Endothelial cell of umbilical vein (primary cell): Measurements from ENCODE around the gene SLC49A3. TPM values are rescaled to one million over a fixed set of nuclear protein-coding genes. Genes with fewer than 3 reads are reported as not detected.

Experiments
- BruUV-seq: library from RNA; stranded (reverse); fragments of 400-500 nt; replicated peaks from 2 replicates; lab custom pipeline; 2021; lab: Mats Ljungman, UMichigan
- CTCF ChIA-PET: fragments of 300-600, 350-600 bp; sonication (Branson Sonifier 250); formaldehyde crosslinking; loops from one replicate; lab custom pipeline; 2021; ENCODE audit warnings: antibody characterized with exemption, inconsistent platforms; lab: Charles Lee
- POLR2A ChIA-PET: fragments of 300-600, 350-600 bp; sonication (Branson Sonifier 250); formaldehyde crosslinking; loops from one replicate; lab custom pipeline; 2021; ENCODE audit warnings: antibody characterized with exemption, inconsistent platforms; lab: Charles Lee
- DNase-seq: peaks from one replicate; pipeline ENCODE4 v3.0.0-alpha.2; 2011; ENCODE audit warnings: low read depth, low spot score
- FAIRE-seq: peaks from 2 replicates; lab custom pipeline; 2011; peaks lifted over from hg19 to GRCh38; lab: Jason Lieb, UNC
- H2AFZ ChIP-seq: 2 replicates; pipeline ENCODE4 v1.6.0; 2012; ENCODE audit warnings: low read depth, low read length, control low read depth, inconsistent platforms
- H3K27ac ChIP-seq: 2 replicates; pipeline ENCODE4 v1.5.1; 2011; ENCODE audit warnings: low read depth, mild to moderate bottlenecking, control low read depth, low read length, moderate library complexity; ENCODE audit not compliant: insufficient read depth
- H3K27me3 ChIP-seq, 2 experiments: 2 replicates each; pipeline versions ENCODE4 v1.6.0 to v1.6.1; 2011; ENCODE audit warnings: low read length in 2 of 2, mixed read lengths in 1 of 2; ENCODE audit not compliant: control insufficient read depth in 2 of 2, insufficient read depth in 2 of 2
- H3K36me3 ChIP-seq, 2 experiments: 2 replicates in 1 of 2; 3 replicates in 1 of 2; pipeline ENCODE4 v1.5.1; 2011; ENCODE audit warnings: low read length in 2 of 2, mild to moderate bottlenecking in 1 of 2, moderate library complexity in 1 of 2; ENCODE audit not compliant: control insufficient read depth in 2 of 2, insufficient read depth in 2 of 2; ENCODE audit errors: extremely low read depth in 1 of 2
- H3K4me1 ChIP-seq: 3 replicates; pipeline ENCODE4 v1.5.1; 2011; ENCODE audit warnings: mild to moderate bottlenecking, low read length; ENCODE audit not compliant: control insufficient read depth, insufficient read depth; ENCODE audit errors: extremely low read depth
- H3K4me2 ChIP-seq: 2 replicates; pipeline ENCODE4 v1.6.1; 2011; ENCODE audit warnings: low read length, control low read depth, mixed read lengths; ENCODE audit not compliant: insufficient read depth
- H3K4me3 ChIP-seq, 3 experiments: fragments of 200-600 bp in 1 of 3; sonication (generic), shearing (Covaris generic) in 1 of 3; replicated peaks in 1 of 3; 2 replicates each; pipeline ENCODE4 v1.5.1; 2011 to 2016; ENCODE audit warnings: control low read depth in 3 of 3, low read length in 3 of 3, mild to moderate bottlenecking in 2 of 3, inconsistent platforms in 1 of 3, low read depth in 1 of 3, moderate library complexity in 1 of 3; ENCODE audit not compliant: insufficient read depth in 1 of 3
- H3K79me2 ChIP-seq: 2 replicates; pipeline ENCODE4 v1.6.0; 2012; ENCODE audit warnings: low read length, inconsistent platforms; ENCODE audit not compliant: control insufficient read depth, insufficient read depth
- H3K9ac ChIP-seq: replicated peaks from 2 replicates; pipeline ENCODE3; 2011; ENCODE audit warnings: low read length, control low read depth; ENCODE audit not compliant: insufficient read depth; ENCODE audit errors: extremely low read depth
- H3K9me1 ChIP-seq: replicated peaks from 3 replicates; pipeline ENCODE4 v1.6.0; 2011; ENCODE audit warnings: mild to moderate bottlenecking, low read length; ENCODE audit not compliant: control insufficient read depth, insufficient read depth; ENCODE audit errors: extremely low read depth
- H3K9me3 ChIP-seq: replicated peaks from 2 replicates; pipeline ENCODE4 v1.5.1; 2012; ENCODE audit warnings: low read length, inconsistent platforms; ENCODE audit not compliant: control insufficient read depth, insufficient read depth
- H4K20me1 ChIP-seq: replicated peaks from 2 replicates; pipeline ENCODE3; 2011; ENCODE audit warnings: mild to moderate bottlenecking, low read length; ENCODE audit not compliant: control insufficient read depth, insufficient read depth; ENCODE audit errors: extremely low read depth
- CTCF ChIP-seq, 2 donors: IDR thresholded peaks; 1 replicate in 1 of 2; 2 replicates in 1 of 2; pipeline ENCODE4 v1.5.1; 2011; ENCODE audit warnings: low read length in 2 of 2, mild to moderate bottlenecking in 2 of 2, moderate library complexity in 2 of 2, control low read depth in 1 of 2, inconsistent platforms in 1 of 2, low read depth in 1 of 2; ENCODE audit not compliant: insufficient read depth in 1 of 2; ENCODE audit errors: extremely low read depth in 1 of 2
- EZH2 ChIP-seq: IDR thresholded peaks from 2 replicates; pipeline ENCODE4 v1.6.1; 2012; ENCODE audit warnings: borderline replicate concordance, low read depth, mild to moderate bottlenecking, moderate library complexity, low read length, inconsistent platforms; ENCODE audit not compliant: severe bottlenecking
- FOS ChIP-seq: IDR thresholded peaks from 2 replicates; pipeline ENCODE4 v1.6.1; 2011; ENCODE audit warnings: mild to moderate bottlenecking, low read length, moderate library complexity, borderline replicate concordance; ENCODE audit not compliant: insufficient read depth
- GATA2 ChIP-seq: IDR thresholded peaks from 2 replicates; pipeline ENCODE4 v1.7.0; 2011; ENCODE audit warnings: low read depth, mild to moderate bottlenecking, moderate library complexity, mixed read lengths, low read length; ENCODE audit not compliant: insufficient read length, insufficient read depth
- JUN ChIP-seq: IDR thresholded peaks from 2 replicates; pipeline ENCODE4 v1.6.1; 2011; ENCODE audit warnings: borderline replicate concordance, low read depth; ENCODE audit not compliant: insufficient read length, insufficient read depth
- MAX ChIP-seq: IDR thresholded peaks from 2 replicates; pipeline ENCODE4 v1.6.1; 2011; ENCODE audit not compliant: insufficient read depth, insufficient read length
- MYC ChIP-seq: IDR thresholded peaks from one replicate; pipeline ENCODE4 v1.6.1; 2011; ENCODE audit warnings: mild to moderate bottlenecking, low read depth, low read length
- POLR2A ChIP-seq: IDR thresholded peaks from 2 replicates; pipeline ENCODE4 v1.6.1; 2012; ENCODE audit warnings: low read depth, mild to moderate bottlenecking, control low read depth, low read length
- POLR2AphosphoS5 ChIP-seq: IDR thresholded peaks from 2 replicates; pipeline ENCODE4 v1.6.1; 2012; ENCODE audit warnings: low read depth, mild to moderate bottlenecking, control low read depth, low read length, moderate library complexity; ENCODE audit not compliant: insufficient read depth
- dilution Hi-C: fragments of 300-500 bp; cut with MboI; formaldehyde crosslinking; loops from one replicate; pipeline ENCODE4 v1.15.0; 2019; ENCODE audit warnings: low sequenced_read_pairs; ENCODE audit not compliant: extremely low pct_ligation_motif_present
- intact Hi-C: fragments of 100-400 bp; cut with micrococcal nuclease; formaldehyde crosslinking; loops from one replicate; pipeline ENCODE4 v1.10.0; 2022
- polyA plus RNA-seq, 4 experiments: library from polyadenylated mRNA; depleted of rRNA in 3 of 4; stranded (reverse) in 3 of 4; unstranded in 1 of 4; fragments of >200 nt; gene quantifications; 2 replicates each; pipeline versions ENCODE4 v1.2.1 to v1.2.3, GENCODE V29; 2011 to 2012; ENCODE audit warnings: missing spikeins in 1 of 4
- total RNA-seq: library from RNA; stranded (reverse); gene quantifications from 2 replicates; pipeline ENCODE4 v1.2.3, GENCODE V29; 2021

Gene SLC49A3
- total and polyA plus RNA-seq, 2 donors (not counting 3 experiments of a cell fraction or from before 2014, with no cell fraction given): 4.2 to 11.5 TPM

DNA sequence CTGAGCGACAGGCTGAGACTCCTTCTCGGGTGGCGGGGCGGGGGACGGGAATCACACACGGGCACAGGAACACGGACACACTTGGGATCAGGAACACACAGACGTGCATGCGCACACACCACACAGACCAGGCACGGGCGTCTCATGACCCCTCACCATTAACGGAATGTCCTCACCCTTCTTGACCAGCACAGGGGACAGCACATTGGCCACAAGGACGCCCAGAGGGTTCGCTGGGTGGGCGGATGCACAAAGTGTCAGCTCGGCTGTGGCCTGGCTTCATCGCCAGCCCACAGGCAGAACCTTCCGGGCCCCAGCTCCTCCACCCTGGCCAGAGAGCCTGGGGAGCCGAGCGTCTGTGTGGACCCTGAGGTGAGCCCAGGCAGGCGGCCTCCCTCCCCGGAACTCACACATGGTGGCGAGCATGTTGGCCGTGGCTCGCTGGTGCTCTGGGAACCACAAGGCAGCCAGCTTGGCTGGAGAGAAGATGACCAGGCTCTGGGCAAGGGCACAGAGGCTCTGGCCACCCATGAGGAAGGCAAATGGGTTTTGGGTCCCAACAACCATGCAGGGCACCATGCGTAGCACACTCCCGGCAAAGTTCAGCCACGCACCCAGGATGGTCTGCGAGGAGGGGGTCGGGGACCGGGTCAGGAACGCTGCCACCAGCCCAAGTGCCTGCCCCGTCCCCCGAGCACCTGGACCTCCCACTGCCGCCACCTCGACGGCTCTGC, 3.1 kb downstream of the SLC49A3 start:
- Histone ChIP-seq H3K4me3 (no peak overlapping the region), H3K4me1 (peaks cover 15% of the 10 kb centered on the region), H3K27me3 (no peaks in the 10 kb centered on the region), H4K20me1 (no peaks in the 10 kb centered on the region), H3K36me3 (no peaks in the 10 kb centered on the region), H3K9me3 (no peaks in the 10 kb centered on the region), H3K27ac (no peak overlapping the region), H3K9me1 (no peaks in the 10 kb centered on the region), H3K4me2 (no peak overlapping the region), H3K9ac (no peak overlapping the region), H3K79me2 (no peaks in the 10 kb centered on the region), H2AFZ (no peak overlapping the region)
- intact Hi-C loops: no loop called here
- DNase-seq (no peak), FAIRE-seq (no peak)
- dilution Hi-C loops: no loop called here
- CTCF ChIA-PET: interaction anchor here (0.6 kb wide), 1 partner anchor 130 kb away, joined by 3 read pairs; no protein-coding TSS in a partner anchor
- POLR2A ChIA-PET: no interaction called here
- no TSS peak for BruUV-seq
- TF ChIP-seq POLR2A (no peak), GATA2 (no peak), POLR2AphosphoS5 (no peak), FOS (no peak), MAX (no peak), MYC (no peak), JUN (no peak), EZH2 (no peak), CTCF (IDR thresholded peaks at IDR 0.05; ENCODE audit: extremely low read depth in 1 of 2, insufficient read depth in 1 of 2, low read depth in 1 of 2, low read length in 2 of 2) (no peak)
